Esophagus squamous epithelium (tissue), 5 donors: ENCODE measurements around the gene GNB1L. TPM values are rescaled to one million over a fixed set of nuclear protein-coding genes. Genes with fewer than 3 reads are reported as not detected.

Experiments used
- DNase-seq: peaks from one replicate; lab custom pipeline; 2025; lab: John Stamatoyannopoulos, UW
- H3K27ac ChIP-seq, 4 donors: fragments of 200-600 bp; sonication (generic); one replicate each; pipeline ENCODE4 v1.5.1; 2016 to 2019; ENCODE audit warnings: mild to moderate bottlenecking in 1 of 4
- H3K27me3 ChIP-seq, 4 donors: fragments of 200-600 bp; sonication (generic); 1 replicate in 3 of 4; 2 replicates in 1 of 4; pipeline versions ENCODE4 v1.5.1 to v1.6.0; 2017 to 2021; ENCODE audit warnings: antibody characterized with exemption in 1 of 4
- H3K36me3 ChIP-seq, 3 donors: fragments of 200-600 bp; sonication (generic); one replicate each; pipeline ENCODE4 v1.5.1; 2016 to 2019
- H3K4me1 ChIP-seq, 3 donors: fragments of 200-600 bp; sonication (generic); one replicate each; pipeline ENCODE4 v1.5.1; 2017 to 2019
- H3K4me3 ChIP-seq, 4 donors: fragments of 200-600 bp; sonication (generic); 1 replicate in 3 of 4; 2 replicates in 1 of 4; pipeline ENCODE4 v1.5.1; 2016 to 2019; ENCODE audit warnings: mild to moderate bottlenecking in 2 of 4, moderate library complexity in 1 of 4
- H3K9me3 ChIP-seq, 3 donors: fragments of 200-600 bp; sonication (generic); one replicate each; pipeline ENCODE4 v1.5.1; 2016 to 2019
- POLR2A ChIP-seq, 4 donors: fragments of 450-650 bp; IDR thresholded peaks; one replicate each; pipeline ENCODE4 v1.6.1; 2017; ENCODE audit warnings: antibody characterized with exemption in 4 of 4, mild to moderate bottlenecking in 4 of 4, moderate library complexity in 3 of 4
- WGBS, 2 donors: methylation state at CpG; one replicate each; pipeline ENCODE4 v1.1.5; 2018; 5-methylcytosine and 5-hydroxymethylcytosine counted together
- intact Hi-C: fragments of 100-400 bp; cut with DNase I; formaldehyde crosslinking; loops from one replicate; pipeline ENCODE4 v1.15.0; 2022
- total RNA-seq, 4 donors: library from RNA; depleted of rRNA; stranded (reverse); fragments of >200 nt; gene quantifications; one replicate each; pipeline ENCODE4 v1.1.0, GENCODE V29; 2016
- TF ChIP-seq, protein P1 (sequence below), 6 experiments: fragments of 450-650 bp in 4 of 6; fragments of 200-600 bp in 2 of 6; sonication (generic) in 2 of 6; IDR thresholded peaks; one replicate each; pipeline ENCODE4 v1.5.1; 2016 to 2019; ENCODE audit warnings: antibody characterized with exemption in 6 of 6, mild to moderate bottlenecking in 4 of 6, moderate library complexity in 4 of 6
- donor health status: DM: yes; HTN: yes; CAD: no.

The GNB1L gene
- total RNA-seq, 4 donors from 2014 or later, result 5.7 to 8.5 (median 6.4) TPM

DNA sequence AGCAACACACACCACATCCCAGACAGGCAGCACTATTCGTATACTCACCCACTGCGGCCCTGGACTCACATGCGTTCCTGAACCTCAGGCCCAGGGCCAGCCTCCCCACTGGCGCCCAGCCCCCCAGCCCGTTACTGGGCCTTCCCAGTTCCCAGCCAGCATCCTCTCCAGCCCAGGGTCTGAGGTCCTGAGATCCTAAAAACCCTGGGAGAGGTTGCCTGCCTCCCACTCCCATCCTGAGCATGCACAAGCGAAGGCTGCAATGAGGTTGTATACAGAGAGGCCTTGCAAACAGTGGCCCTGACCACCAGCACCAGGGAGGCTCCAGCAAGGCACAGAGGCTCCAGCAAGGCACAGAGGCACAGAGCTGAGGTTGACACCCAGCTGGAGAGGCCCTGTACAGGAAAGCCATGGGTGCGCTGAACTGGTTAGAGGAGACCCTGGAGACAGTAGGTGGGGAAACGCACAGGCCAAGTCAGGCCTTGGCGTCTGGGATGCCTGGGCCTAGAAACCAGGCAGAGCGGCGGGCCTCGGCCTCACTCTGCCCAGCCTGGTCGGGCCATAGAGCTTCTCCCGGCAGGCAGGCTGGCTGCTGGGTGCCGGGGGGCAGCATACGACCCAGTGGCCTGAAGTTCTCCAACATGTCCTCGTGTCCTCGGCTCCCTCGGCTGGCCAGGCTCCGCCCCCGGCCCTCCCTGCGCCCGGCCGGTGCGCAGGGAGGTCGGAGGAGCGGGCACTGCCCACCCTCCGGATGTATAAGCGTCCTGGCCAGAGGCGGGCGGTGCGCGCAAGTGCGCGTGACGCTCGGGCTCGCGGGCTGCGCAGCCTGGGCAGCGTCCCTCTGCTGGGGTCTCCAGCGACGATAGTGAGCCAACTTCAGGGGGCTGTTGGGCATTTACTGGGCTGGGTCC lies 96.4 kb downstream of the GNB1L start:
- Histone ChIP-seq H3K4me3 (peak overlapping the region in 3 of 4 donors; percentile 5 to 44 (median 39)), H3K9me3 (no peaks in the 10 kb centered on the region), H3K27me3 (peaks cover 6 to 99% (median 29%) of the 10 kb centered on the region in 4 donors), H3K27ac (peak overlapping the region in 1 of 4 donors; percentile 33), H3K4me1 (peaks cover 28 to 57% (median 46%) of the 10 kb centered on the region in 3 donors), H3K36me3 (no peaks in the 10 kb centered on the region)
- intact Hi-C loops, result no loop called here
- WGBS, 2 donors, result 69 to 78% methylated on average over 5 to 35 of the region's 43 CpGs
- DNase-seq, result no peak
- TF ChIP-seq, protein P1, sequence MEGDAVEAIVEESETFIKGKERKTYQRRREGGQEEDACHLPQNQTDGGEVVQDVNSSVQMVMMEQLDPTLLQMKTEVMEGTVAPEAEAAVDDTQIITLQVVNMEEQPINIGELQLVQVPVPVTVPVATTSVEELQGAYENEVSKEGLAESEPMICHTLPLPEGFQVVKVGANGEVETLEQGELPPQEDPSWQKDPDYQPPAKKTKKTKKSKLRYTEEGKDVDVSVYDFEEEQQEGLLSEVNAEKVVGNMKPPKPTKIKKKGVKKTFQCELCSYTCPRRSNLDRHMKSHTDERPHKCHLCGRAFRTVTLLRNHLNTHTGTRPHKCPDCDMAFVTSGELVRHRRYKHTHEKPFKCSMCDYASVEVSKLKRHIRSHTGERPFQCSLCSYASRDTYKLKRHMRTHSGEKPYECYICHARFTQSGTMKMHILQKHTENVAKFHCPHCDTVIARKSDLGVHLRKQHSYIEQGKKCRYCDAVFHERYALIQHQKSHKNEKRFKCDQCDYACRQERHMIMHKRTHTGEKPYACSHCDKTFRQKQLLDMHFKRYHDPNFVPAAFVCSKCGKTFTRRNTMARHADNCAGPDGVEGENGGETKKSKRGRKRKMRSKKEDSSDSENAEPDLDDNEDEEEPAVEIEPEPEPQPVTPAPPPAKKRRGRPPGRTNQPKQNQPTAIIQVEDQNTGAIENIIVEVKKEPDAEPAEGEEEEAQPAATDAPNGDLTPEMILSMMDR (IDR thresholded peaks at IDR 0.05), result no peak
- no peak for TF ChIP-seq POLR2A (IDR thresholded peaks at IDR 0.05)

DNA sequence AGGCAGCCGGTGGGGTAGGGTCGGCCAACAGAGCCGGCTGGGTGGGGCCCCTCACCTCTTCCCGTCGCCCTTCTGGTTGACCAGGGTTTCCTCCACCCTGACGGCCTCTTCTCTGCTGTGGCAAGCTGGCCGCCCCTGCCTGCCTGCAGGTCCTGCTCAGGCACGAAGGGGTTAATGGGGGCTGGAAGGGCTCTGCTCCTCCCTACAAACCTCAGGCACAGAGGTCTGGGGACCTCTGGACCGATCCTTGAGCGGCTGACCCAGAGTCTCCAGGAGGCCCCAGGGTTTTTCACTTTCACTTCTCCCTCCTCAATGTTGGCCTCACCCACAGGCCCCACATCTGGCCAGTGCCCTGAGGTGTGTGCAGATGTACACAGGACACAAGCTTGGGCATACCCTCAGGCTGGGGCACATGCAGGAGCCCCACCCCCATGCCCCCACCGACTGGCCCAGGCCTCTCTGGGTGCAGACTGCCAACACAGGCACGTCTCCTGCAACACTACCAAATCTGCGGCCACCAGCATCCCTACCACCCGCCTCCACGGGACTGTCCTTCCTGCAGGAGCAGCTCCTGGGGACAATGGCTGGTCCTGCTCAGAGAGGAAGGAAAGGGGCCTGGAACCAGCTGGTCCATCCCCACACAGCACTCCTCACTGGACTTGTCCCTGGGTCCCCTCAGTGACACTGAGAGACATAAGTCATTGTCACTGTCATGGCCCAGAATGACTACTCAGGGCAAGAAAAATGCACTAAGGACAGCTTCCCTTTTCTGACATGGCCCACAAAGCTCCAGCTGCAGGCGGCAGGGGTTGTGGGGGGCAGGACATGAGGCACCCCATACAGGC lies 97.3 kb downstream of the GNB1L start:
- H3K27me3 ChIP-seq, result peaks cover 6 to 99% (median 29%) of the 10 kb centered on the region in 4 donors
- peaks cover 28 to 57% (median 46%) of the 10 kb centered on the region in 3 donors for H3K4me1 ChIP-seq
- H3K36me3 ChIP-seq, result no peaks in the 10 kb centered on the region
- intact Hi-C loops, result no loop called here
- H3K27ac ChIP-seq, result no peak overlapping the region
- WGBS, 2 donors, result 23 to 60% methylated on average over 2 to 4 of the region's 16 CpGs
- TF ChIP-seq POLR2A (IDR thresholded peaks at IDR 0.05), result no peak
- TF ChIP-seq, protein P1 (IDR thresholded peaks at IDR 0.05), result no peak
- DNase-seq, result no peak
- H3K4me3 ChIP-seq, result peak overlapping the region in 3 of 4 donors; percentile 11 to 62 (median 41)
- H3K9me3 ChIP-seq, result no peaks in the 10 kb centered on the region

DNA sequence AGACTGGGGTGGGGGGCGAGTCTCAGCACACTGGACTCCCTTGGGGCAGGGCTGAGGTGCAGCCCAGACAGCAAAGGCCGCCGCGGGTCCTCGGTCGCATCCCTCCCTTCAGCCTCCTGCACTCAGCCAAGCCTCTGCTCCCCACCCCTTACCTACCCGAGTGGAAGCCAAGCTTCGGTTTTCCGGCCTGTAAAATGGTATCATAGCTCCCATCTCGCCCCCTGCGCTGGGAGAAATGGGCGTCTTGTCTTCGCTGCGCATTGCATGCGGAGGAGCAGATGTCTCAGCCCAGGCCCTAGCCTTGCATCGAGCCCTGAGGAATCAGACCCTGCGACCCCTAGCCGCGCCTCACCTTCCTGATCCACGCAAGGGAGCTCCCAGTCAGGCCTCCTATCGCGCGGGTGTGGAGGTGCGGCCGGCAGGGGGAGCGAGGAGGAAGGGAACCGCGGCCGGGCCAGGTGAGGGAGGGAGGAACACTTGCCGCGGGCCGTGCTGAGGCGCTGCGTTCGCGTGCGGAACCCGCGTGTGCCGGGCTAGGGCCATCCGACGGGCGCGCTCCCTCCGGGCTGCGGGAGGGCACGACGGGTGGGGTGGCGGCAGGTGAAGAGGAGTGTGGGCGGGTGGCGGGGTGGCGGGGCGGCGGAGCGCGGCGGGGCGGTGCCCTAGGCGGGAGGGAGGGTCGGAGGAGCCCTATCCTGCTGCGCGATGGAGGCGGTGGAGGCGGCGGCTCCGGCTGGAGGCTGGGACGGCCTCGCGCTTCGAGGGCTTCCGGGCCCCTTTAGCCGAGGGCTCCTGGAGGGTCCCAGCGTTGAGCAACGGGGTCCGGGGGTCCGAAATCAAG lies 98.2 kb downstream of the GNB1L start:
- Histone ChIP-seq H3K4me3 (peak overlapping the region in 3 of 4 donors; percentile 11 to 62 (median 41)), H3K27me3 (peaks cover 6 to 99% (median 29%) of the 10 kb centered on the region in 4 donors), H3K36me3 (no peaks in the 10 kb centered on the region), H3K27ac (no peak overlapping the region), H3K9me3 (no peaks in the 10 kb centered on the region), H3K4me1 (peaks cover 28 to 54% (median 45%) of the 10 kb centered on the region in 3 donors)
- no peak for DNase-seq
- 0 to 23% methylated on average over 3 to 12 of the region's 76 CpGs for WGBS, 2 donors
- no peak for TF ChIP-seq POLR2A (IDR thresholded peaks at IDR 0.05)
- TF ChIP-seq, protein P1 (IDR thresholded peaks at IDR 0.05), result peak in 5 of 6 experiments; percentile 53 to 83 (median 70)
- intact Hi-C loops, result no loop called here

DNA sequence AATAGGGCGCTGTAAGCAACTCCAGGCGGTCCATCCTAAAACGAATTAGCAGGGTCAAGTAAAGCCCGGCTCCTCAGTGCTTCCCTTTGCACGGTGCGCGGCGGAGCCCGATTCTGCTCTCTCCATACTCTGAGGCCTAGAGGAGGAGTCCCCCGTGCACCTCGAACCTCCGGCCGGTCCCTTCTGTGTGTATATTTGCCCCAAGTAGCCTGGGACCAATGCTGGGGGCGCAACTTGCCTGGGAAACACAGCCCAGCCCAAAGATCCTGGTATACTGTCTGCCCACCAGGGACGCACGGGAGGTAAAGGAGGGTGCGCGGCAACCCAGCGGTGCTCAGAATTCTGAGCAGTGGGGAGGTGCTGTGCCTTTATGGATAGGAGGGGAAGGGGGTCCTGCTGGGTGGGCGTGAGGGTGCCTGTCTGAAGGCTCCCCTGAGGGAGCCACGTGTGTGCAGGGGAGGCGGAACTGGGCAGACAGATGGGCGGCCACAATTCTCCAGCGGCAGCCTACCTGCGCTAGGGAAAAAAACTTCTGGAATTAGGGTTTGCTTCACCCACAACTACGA lies 98.9 kb downstream of the GNB1L start:
- Histone ChIP-seq H3K4me1 (peaks cover 28 to 47% (median 40%) of the 10 kb centered on the region in 3 donors), H3K36me3 (no peaks in the 10 kb centered on the region), H3K9me3 (no peaks in the 10 kb centered on the region), H3K4me3 (peak overlapping the region in 1 of 4 donors; percentile 35), H3K27ac (no peak overlapping the region), H3K27me3 (peaks cover 6 to 99% (median 29%) of the 10 kb centered on the region in 4 donors)
- intact Hi-C loops, result no loop called here
- no peak for TF ChIP-seq POLR2A (IDR thresholded peaks at IDR 0.05)
- TF ChIP-seq, protein P1 (IDR thresholded peaks at IDR 0.05), result no peak
- DNase-seq, result no peak
- WGBS, 2 donors, result 4 to 13% methylated on average over 5 to 15 of the region's 26 CpGs
